HG02588 (cell line): ENCODE results near the gene PHF5A.
A peak's percentile ranks its signal among the peaks of the same experiment; 100 is the strongest.

ENCODE experiments used
- ATAC-seq: cut with Tn5 transposase; IDR thresholded peaks from one replicate; pipeline ENCODE4 v1.9.1; 2021; ENCODE audit warnings: mild to moderate bottlenecking, moderate library complexity; ENCODE audit not compliant: unreplicated experiment

Gene PHF5A, protein sequence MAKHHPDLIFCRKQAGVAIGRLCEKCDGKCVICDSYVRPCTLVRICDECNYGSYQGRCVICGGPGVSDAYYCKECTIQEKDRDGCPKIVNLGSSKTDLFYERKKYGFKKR

GRCh38 chr22:41468381-41469217 lies at the start of gene PHF5A, which contains the start of gene ACO2:
Gene PHF5A (minus strand): TSS chr22:41468692. CDS start chr22:41468653, 39 bp downstream.
Gene ACO2 (plus strand): TSS chr22:41469117. CDS start chr22:41469147, 30 bp downstream.
- peak; percentile 86 for ATAC-seq

- no peak for ATAC-seq
These were observed 49.5 kb upstream of the PHF5A start for GRCh38 chr22:41518048-41518347.

DNA sequence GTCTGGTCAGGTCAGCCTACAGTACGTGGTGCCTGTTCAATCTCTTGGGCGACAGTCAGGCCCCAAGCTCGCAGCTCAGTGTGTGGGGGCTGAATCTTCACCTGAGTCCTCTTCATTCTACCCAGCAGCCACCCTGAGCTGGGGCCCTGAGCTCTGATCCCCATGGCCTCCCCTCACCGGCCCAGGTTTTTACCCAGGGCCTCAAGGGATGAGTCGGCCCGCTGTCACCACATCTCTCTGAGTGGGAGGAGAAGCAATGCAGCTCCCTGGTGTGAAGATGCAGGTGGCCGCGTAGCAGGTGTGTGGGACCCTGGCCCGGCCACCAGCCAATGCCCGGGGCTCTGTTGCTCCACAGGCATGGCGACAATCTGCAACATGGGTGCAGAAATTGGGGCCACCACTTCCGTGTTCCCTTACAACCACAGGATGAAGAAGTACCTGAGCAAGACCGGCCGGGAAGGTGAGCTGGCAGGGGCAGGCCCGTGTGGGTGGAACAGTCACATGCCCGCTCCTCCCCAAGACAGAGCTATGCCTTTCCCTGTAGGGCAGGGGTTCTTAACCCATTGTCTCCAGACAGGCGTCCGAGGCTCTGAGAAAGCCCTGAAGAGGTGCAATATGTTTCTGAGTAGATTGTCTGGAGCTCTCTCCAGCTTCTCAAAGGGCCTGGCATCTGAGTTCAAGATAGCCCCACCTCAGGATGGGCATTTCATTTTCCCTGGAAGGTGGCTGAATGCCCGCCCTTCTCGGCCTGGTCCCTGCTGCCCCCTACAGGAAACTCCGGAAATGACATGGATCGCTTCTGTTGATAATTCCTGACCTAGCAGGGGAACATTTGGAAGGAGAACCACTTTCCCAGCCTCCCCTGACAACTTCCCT lies 48.9 kb upstream of the PHF5A start:
- no peak for ATAC-seq

- no peak for ATAC-seq
These were observed 48.0 kb upstream of the PHF5A start for GRCh38 chr22:41516462-41516861.

- ATAC-seq: no peak
These were observed 44.9 kb upstream of the PHF5A start for GRCh38 chr22:41513391-41513790.

DNA sequence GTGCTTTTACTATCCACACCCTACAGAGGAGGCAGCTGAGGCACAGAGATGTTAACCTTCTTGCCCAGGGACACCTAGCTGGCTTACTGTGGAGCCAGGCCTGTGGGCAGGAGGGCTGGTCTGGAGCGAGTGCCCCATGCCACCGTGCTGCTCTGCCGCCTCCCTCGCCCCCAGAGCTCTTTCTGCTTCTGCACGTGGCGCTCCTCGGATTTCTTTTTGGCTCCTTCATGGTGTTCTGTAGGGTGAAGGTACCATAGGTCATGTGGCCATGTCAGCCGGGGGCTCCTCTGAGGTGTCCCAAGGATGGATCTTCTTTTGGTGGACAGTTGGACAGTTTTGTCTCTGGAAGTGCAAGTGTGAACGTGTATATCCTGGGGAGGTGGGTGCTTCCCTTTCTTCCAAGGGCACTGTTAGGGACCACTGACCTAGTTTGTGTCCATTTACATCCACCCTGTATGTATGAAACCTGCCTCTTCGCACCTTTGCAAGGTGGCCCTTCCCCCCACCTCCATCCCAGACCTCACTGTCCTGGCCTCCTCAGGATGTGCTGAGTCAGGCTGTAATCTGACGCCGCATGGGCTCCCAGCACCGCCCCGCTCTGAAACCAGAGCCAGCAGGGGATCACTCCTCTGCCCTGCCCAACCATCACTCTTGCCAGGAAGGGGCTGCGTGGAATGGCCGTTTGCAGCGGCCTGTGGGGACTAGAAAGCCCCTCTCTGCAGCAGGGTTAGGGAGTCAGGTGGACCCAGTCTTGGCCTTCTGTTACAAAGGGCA lies 44.1 kb upstream of the PHF5A start:
- no peak for ATAC-seq

DNA sequence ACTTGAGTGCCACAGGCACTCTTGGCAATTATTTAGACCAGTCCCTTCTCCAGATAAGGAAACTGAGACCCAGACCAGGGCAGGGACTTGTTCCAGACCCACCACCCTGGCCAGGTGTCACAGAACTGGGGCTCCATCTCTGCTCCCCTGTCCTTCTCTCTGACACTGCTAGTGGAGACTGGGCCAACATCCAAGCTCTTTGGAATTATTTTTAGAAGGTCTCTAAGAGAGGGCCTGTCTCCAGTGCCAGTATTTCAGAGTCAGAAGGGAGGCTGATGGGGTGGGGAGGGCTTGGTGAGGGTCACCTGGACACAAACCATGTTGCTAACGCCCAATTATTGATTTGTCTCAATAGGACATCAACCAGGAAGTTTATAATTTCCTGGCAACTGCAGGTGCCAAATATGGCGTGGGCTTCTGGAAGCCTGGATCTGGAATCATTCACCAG lies 43.1 kb upstream of the PHF5A start:
- ATAC-seq: no peak

- no peak for ATAC-seq
These were observed 40.3 kb upstream of the PHF5A start for GRCh38 chr22:41508770-41509170.

- ATAC-seq: no peak
These were observed 39.0 kb upstream of the PHF5A start for GRCh38 chr22:41507330-41508063.

GRCh38 chr22:41505511-41506220 lies 37.2 kb upstream of the PHF5A start:
- no peak for ATAC-seq

DNA sequence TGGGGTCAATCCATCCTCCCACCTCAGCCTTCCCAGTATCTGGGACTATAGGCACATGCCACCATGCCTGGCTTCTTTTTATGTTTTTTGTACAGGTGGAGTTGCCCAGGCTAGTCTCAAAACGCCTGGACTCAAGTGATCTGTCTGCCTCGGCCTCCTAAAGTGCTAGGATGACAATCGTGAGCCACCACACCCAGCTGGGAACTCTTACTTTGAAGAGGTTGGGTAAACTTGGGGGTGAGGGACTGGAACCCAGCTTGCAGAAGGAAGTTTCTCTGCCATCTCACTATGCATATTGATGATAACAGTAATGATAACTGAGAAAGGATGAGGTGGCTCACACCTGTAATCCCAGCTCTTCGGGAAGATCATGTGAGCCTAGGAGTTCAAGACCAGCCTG lies 36.3 kb upstream of the PHF5A start:
- no peak for ATAC-seq

- ATAC-seq: no peak
These were observed 35.9 kb upstream of the PHF5A start for GRCh38 chr22:41504397-41504796.

GRCh38 chr22:41501209-41501608 lies 32.7 kb upstream of the PHF5A start:
- no peak for ATAC-seq

- no peak for ATAC-seq
These were observed 31.8 kb upstream of the PHF5A start for GRCh38 chr22:41500303-41500702.

GRCh38 chr22:41499624-41500280 lies 31.3 kb upstream of the PHF5A start:
- ATAC-seq: no peak

DNA sequence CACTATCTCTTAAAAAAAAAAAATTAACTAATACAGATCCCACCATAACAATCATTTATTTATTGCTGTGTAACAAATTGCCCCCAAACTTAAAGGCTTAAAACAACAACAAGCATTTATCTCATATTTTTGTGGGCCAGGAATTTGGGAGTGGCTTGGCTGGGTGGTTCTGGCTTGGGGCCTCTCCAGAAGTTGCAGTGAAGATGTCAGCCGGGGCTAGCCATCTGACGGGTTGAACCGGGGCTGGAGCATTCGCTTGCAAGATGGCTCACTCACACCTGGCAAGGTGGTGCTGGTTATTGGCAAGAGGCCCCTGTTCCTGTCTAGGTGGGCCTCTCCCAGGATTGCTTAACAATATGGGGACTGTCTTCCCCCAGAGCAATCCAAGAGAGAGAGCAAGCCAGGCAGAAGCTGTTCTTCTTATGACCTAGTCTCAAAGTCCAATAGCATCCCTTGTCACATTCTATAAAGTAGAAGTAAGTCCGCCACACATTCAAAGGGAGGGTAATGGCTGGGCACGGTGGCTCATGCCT lies 29.9 kb upstream of the PHF5A start:
- no peak for ATAC-seq

DNA sequence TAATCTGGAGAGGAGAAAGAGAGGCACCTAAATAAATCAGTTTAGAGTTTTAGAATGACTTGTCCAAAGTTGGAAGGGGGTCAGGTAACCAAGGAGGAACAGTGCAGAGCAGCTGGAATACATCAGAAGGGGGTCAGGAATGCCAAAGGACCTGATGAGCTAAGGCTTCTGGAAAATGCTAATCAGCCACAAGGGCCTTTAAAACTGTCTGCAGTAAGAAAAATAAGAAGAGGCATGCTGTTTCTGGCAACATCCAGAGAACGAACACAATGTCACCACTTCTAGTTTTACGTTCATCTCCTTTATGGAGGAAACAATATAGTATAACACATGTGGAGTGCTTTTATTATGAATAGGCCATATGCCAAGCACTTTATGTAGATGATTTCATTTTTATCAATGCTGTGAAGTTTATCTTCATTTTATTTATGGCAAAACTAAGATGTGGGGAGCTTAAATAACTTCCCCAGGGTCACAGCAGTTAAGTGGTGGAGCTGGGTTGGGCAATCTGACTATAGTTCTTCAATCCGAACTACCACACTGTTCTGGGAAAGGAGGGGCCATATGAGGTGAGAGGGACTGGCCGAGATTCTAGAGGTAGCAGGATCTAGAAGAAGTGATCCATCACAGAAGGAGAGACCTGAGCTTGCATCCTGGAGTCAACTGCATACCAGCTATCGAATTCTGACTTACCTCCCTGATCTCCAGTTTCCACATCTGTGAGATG lies 23.0 kb upstream of the PHF5A start:
- no peak for ATAC-seq
